ENCODE results near the gene F10. TPM values are rescaled to one million over a fixed set of nuclear protein-coding genes. Genes with fewer than 3 reads are reported as not detected.

Gene F10
- total and polyA plus RNA-seq, 3 donors from 2014 or later = 19.9 to 33.7 (median 31.9) TPM

GRCh38 chr13:113083022-113083373 lies 39.6 kb upstream of the F10 start:
- no peak overlapping the region for H3K4me3 ChIP-seq
- H3K27ac ChIP-seq = no peak overlapping the region
- no peak for DNase-seq
- WGBS, 2 donors = 88% methylated on average over 10 of the region's 10 CpGs; no CpG with 5 or more reads in 1 of the 2 donors
- H3K36me3 ChIP-seq (ENCODE audit: low read depth, missing control alignments) = no peaks in the 10 kb centered on the region
- H3K27me3 ChIP-seq = no peaks in the 10 kb centered on the region
- intact Hi-C loops (cut with DNase I; ENCODE audit: low total_unique reads) = no loop called here
- TF ChIP-seq, protein P1, sequence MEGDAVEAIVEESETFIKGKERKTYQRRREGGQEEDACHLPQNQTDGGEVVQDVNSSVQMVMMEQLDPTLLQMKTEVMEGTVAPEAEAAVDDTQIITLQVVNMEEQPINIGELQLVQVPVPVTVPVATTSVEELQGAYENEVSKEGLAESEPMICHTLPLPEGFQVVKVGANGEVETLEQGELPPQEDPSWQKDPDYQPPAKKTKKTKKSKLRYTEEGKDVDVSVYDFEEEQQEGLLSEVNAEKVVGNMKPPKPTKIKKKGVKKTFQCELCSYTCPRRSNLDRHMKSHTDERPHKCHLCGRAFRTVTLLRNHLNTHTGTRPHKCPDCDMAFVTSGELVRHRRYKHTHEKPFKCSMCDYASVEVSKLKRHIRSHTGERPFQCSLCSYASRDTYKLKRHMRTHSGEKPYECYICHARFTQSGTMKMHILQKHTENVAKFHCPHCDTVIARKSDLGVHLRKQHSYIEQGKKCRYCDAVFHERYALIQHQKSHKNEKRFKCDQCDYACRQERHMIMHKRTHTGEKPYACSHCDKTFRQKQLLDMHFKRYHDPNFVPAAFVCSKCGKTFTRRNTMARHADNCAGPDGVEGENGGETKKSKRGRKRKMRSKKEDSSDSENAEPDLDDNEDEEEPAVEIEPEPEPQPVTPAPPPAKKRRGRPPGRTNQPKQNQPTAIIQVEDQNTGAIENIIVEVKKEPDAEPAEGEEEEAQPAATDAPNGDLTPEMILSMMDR (IDR thresholded peaks at IDR 0.05) = no peak
- TF ChIP-seq POLR2A (IDR thresholded peaks at IDR 0.05) = no peak
- no peaks in the 10 kb centered on the region for H3K4me1 ChIP-seq
- H3K9me3 ChIP-seq = no peaks in the 10 kb centered on the region

DNA sequence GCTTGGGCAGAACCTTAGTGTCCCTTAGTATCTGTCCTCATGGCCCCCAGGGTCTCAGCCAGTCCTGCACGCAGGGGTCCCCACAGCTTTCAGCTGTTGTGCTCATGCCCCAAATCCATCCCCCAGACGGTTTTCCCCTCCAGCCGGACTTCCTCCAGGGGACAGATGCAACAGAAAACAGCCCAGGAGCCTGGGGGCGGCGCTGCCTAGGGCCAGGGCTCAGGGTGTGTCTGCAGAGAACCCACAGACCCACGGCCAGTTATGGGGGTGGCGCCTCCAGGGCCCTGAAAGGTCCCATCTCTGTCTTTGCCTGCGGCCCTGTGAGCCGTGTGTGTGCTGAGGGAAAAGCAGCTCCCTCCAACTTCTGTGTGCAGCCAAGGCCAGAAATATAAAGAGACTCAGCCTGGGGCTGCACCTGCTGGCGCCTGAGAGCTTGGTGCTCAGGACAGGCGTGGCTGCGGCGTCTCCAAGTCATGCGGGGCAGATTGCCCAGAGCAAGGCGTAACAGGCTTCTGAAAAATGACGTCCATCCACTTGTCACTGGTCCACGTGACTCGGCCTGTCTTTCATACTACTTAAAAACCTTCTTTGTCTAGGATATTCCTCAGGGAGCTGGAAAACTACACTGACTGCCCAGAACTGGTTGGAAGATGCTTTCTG lies 39.1 kb upstream of the F10 start:
- Histone ChIP-seq H3K4me1 (no peaks in the 10 kb centered on the region), H3K27me3 (no peaks in the 10 kb centered on the region), H3K4me3 (no peak overlapping the region), H3K36me3 (ENCODE audit: low read depth, missing control alignments) (no peaks in the 10 kb centered on the region), H3K27ac (no peak overlapping the region), H3K9me3 (no peaks in the 10 kb centered on the region)
- 74 to 84% methylated on average over 17 to 18 of the region's 18 CpGs for WGBS, 2 donors
- intact Hi-C loops (cut with DNase I; ENCODE audit: low total_unique reads) = no loop called here
- TF ChIP-seq POLR2A (IDR thresholded peaks at IDR 0.05) = no peak
- TF ChIP-seq, protein P1 (IDR thresholded peaks at IDR 0.05) = no peak
- DNase-seq = no peak

DNA sequence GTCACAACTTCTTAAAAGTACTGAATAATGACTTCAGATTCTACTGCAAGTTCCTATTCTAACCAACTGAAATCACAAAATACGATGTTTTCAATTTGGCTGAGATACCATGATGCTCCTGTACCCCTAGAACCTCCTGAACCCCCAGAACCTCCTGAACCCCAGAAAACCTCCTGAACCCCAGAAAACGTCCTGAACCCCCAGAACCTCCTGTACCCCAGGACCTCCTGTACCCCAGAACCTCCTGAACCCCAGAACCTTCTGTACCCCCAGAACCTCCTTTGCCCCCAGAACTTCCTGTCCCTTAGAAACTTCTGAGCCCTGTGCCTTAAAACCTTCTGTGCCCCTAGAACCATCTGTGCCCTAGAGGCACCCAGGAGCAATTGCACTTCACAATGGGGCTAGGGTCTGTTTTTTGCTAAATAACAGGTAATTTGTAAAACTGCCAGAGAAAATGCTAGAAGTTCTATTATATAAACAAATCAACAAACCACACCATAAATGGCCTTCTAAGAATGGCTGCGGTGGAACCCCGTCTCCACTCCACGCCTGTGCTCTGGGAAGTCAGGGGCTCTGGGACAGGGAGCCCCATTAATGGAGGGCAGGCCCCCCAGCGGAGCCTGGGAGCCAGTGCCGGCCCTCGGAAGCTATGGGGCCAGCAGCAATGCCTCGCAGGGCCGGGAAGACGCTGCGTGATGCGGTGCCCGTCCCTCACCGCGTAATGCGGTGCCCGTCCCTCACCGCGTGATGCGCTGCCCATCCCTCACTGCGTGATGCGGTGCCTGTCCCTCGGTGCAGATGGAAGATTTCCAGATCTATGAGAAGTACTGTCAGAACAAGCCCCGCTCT lies 38.3 kb upstream of the F10 start:
- H3K4me3 ChIP-seq = no peak overlapping the region
- H3K9me3 ChIP-seq = no peaks in the 10 kb centered on the region
- H3K36me3 ChIP-seq (ENCODE audit: low read depth, missing control alignments) = no peaks in the 10 kb centered on the region
- WGBS, 2 donors = 89 to 94% methylated on average over 20 to 25 of the region's 25 CpGs
- H3K27ac ChIP-seq = no peak overlapping the region
- no peaks in the 10 kb centered on the region for H3K4me1 ChIP-seq
- DNase-seq = no peak
- TF ChIP-seq, protein P1 (IDR thresholded peaks at IDR 0.05) = no peak
- TF ChIP-seq POLR2A (IDR thresholded peaks at IDR 0.05) = no peak
- no peaks in the 10 kb centered on the region for H3K27me3 ChIP-seq
- intact Hi-C loops (cut with DNase I; ENCODE audit: low total_unique reads) = no loop called here

DNA sequence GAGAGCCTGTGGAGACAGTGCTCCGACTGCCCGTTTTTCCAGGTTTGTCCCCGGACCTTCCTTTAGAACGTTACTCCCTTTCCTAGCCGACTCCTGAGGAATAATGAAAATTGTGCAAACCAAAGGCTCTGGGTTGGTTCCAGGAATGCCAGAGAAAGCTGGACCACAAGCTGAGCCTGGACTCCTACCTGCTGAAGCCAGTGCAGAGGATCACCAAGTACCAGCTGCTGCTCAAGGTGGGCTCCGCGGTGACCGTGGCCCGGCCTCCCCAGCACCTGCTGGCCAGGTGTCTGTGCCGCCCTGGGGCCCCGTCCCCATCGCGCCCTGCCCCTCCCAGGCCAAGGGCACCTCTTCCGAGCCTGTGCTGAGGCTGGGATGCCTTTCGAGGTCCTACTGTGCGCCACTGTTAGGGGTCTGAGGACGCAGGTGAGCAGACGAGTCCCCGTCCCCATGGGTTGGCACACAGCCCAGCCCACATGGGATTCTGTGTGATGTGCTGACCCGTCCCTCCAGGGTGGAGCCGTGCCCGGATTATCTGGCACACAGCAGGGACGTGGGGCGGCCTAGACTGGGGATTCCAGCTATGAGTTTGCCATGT lies 37.6 kb upstream of the F10 start:
- H3K36me3 ChIP-seq (ENCODE audit: low read depth, missing control alignments) = no peaks in the 10 kb centered on the region
- no peak overlapping the region for H3K27ac ChIP-seq
- no peaks in the 10 kb centered on the region for H3K9me3 ChIP-seq
- WGBS, 2 donors = 92 to 96% methylated on average over 4 to 24 of the region's 24 CpGs
- no peak for DNase-seq
- no peaks in the 10 kb centered on the region for H3K27me3 ChIP-seq
- H3K4me3 ChIP-seq = no peak overlapping the region
- no peaks in the 10 kb centered on the region for H3K4me1 ChIP-seq
- no peak for TF ChIP-seq POLR2A (IDR thresholded peaks at IDR 0.05)
- TF ChIP-seq, protein P1 (IDR thresholded peaks at IDR 0.05) = no peak
- intact Hi-C loops (cut with DNase I; ENCODE audit: low total_unique reads) = no loop called here
